22Rv1 (cell line): ENCODE measurements around the gene ZNF132.

Source experiments
- ZFX ChIP-seq: fragments of 450-650 bp; IDR thresholded peaks from 2 replicates; pipeline ENCODE4 v1.6.1; 2017; ENCODE audit warnings: antibody characterized with exemption, borderline replicate concordance
- TF ChIP-seq, protein P1 (sequence below): fragments of 450-650 bp; IDR thresholded peaks from 2 replicates; pipeline ENCODE4 v1.5.1; 2017; ENCODE audit warnings: mild to moderate bottlenecking

DNA sequence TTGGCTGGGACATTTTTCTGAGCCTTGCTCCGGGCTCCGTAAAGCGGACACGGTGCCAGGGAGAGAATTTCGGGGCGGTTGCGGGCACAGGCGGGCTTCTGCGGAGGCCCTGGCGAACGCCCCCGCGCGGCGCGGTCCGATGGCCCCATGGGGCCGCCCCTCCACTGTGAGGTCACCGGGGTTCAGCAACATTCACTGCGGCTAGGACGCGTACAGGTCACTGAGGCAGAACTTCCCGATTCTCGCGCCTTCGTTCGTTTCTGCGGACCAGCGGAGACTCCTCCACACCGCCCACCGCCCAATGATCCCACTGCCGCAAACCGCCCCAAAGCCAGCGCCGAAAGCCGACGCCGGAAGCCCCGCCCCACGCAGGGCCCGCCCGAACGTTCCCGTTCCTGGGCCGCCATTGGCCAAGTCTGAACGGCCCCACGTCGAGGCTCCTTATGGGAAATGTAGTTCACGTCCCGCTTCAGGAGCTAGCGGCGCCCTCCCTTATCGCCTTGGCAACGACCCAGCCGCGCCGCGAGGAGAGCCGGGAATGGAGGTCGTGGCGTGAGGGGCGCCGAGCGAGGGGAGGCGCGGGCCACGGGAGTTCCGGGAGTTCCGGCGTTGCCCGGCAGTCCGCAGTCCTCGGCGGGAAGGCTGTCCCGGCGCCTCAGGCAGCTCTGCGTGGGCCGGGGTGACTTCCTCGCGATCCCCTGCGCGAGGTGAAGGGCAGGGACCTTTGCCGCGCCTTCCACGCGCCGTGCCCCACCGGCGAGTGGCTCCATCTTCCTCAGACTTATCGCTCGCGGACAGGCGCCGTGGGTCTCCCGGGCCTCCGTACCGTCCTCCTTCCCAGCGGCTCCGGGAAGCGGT lies 31.6 kb downstream of the ZNF132 start, which contains the start of gene ZNF584:
- TF ChIP-seq, protein P1, sequence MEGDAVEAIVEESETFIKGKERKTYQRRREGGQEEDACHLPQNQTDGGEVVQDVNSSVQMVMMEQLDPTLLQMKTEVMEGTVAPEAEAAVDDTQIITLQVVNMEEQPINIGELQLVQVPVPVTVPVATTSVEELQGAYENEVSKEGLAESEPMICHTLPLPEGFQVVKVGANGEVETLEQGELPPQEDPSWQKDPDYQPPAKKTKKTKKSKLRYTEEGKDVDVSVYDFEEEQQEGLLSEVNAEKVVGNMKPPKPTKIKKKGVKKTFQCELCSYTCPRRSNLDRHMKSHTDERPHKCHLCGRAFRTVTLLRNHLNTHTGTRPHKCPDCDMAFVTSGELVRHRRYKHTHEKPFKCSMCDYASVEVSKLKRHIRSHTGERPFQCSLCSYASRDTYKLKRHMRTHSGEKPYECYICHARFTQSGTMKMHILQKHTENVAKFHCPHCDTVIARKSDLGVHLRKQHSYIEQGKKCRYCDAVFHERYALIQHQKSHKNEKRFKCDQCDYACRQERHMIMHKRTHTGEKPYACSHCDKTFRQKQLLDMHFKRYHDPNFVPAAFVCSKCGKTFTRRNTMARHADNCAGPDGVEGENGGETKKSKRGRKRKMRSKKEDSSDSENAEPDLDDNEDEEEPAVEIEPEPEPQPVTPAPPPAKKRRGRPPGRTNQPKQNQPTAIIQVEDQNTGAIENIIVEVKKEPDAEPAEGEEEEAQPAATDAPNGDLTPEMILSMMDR = peak; percentile 22; the same call in 1 of the 2 replicates
- TF ChIP-seq ZFX = no peak
